ENCODE measurements around the gene TMED1. TPM values are rescaled to one million over a fixed set of nuclear protein-coding genes. Genes with fewer than 3 reads are reported as not detected.
A peak's percentile ranks its signal among the peaks of the same experiment; 100 is the strongest.
"Not testable (repeated sequence)": the region's sequence is repeated elsewhere in the genome, so short reads cannot be mapped to it uniquely, and the experiment has no call there.

The TMED1 gene, protein sequence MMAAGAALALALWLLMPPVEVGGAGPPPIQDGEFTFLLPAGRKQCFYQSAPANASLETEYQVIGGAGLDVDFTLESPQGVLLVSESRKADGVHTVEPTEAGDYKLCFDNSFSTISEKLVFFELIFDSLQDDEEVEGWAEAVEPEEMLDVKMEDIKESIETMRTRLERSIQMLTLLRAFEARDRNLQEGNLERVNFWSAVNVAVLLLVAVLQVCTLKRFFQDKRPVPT
- 10 to 100 TPM; 15.2 to 24.1 TPM for total RNA-seq

DNA sequence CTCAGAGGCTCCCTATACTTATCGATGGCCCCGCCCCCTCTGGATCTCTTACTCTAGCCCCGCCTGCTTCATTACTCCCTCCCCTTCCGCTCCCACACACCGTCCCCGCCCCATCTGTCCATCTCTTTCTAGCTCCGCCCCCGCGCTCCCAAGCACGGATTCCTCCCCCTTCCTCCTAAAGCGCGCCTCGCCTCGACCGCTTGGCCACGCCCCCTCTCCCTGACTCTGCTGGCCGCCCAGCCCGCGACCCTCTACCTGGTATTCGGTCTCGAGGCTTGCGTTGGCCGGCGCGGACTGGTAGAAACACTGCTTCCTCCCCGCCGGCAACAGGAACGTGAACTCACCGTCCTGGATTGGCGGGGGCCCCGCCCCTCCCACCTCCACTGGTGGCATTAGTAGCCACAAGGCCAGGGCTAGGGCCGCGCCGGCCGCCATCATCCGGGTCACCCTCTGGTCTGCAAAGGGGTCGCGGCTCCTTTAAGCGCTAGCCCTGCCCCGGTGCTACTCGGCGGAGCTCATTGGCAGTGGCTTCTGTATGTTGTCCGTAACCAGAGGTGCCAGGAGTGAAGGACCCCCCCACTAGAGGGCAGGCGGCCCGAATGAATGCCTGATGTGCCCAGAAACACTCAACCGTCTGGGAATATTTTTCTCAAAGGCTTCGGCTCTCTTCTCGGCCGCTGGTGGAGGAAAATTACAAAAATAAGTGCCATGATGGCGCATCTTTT, at the start of gene TMED1:
TMED1 (minus strand) TSS at position 459 of the 725 bp plus-strand sequence; CDS start at position 438, 21 bp downstream.
- DNase-seq (ENCODE audit: low spot score) (peak; percentile 99), ATAC-seq (peak; percentile 95)
- no peaks in the 10 kb centered on the region for H3K27me3 Mint-ChIP-seq
- peaks cover 4% of the 10 kb centered on the region for H3K9me3 Mint-ChIP-seq
- peak within 1 kb of the TSS; percentile 93 for H3K4me3 Mint-ChIP-seq
- H3K36me3 Mint-ChIP-seq = peaks cover 5% of the 10 kb centered on the region
- peaks cover 18 to 21% of the 10 kb centered on the region in 2 donors for H3K4me1 Mint-ChIP-seq (ENCODE audit: low read depth in 2 of 2)
- peak within 1 kb of the TSS; percentile 98 to 99 for H3K27ac Mint-ChIP-seq

DNA sequence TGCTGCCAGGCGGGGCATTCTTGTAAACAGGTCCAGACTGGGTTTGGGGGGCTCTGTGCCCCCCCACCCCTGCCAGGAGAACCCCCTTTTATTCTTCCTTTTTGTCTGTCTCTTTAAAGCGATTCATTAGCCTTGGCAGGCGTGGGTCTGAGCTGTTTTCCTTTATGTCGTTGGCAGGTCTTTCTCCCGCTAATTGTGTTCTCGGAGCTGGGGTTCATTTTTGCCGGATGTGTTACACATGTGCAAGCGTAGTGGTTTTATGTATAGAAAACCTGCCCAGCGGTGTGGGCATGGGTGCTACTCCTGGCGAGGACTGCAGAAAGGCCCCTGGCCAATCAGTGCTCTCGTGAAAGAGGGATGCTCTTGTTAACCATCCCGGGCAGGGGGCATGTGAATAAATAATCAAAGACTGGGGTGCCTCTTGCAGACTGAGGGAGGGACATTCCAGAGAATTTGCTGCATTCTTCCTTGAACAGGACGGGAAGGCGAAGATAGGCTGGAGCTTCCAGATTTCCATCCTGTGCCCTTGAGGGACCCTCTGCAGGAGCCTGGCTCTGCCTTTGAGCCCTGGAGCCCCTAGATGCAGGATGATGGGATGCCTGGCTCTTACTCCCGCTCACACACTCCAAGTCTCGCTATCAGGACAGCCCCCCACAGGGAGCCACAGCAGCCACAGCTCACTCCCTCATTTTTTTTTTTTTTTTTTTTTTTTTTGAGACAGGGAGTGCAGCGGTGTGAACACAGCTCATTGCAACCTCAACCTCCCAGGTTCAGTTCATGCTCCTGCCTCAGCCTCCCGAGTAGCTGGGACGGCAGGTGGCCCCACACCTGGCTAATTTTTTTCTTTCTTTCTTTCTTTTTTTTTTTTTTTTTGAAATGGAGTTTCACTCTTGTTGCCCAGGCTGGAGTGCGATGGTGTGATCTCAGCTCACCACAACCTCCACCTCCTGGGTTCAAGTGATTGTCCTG, 49.5 kb upstream of the TMED1 start:
- Mint-ChIP-seq H3K4me3 (no peak overlapping the region), H3K4me1 (ENCODE audit: low read depth in 2 of 2) (peaks cover 0 to 6% of the 10 kb centered on the region in 2 donors), H3K36me3 (no peaks in the 10 kb centered on the region), H3K27ac (peak overlapping the region in 1 of 2 donors; percentile 58), H3K9me3 (no peaks in the 10 kb centered on the region), H3K27me3 (no peaks in the 10 kb centered on the region)
- DNase-seq (ENCODE audit: low spot score) (no peak), ATAC-seq (no peak)

DNA sequence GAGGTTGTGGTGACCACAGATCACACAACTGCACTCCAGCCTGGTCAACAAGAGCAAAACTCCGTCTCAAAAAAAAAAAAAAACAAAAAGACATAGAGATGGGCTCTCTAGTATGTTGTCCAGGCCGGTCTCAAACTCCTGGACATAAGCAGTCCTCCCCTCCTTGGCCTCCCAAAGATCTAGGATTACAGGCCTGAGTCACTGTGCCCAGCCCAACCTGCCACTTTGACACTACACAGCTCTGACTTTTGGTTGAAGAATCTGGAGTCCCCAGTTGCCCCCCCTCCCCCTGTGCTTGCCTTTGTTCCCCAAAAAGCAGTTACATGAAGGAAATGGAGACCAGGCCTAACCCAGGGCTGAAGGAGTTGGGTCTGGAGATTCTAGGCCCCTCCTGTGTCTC, 48.3 kb upstream of the TMED1 start:
- ATAC-seq = no peak
- Mint-ChIP-seq H3K36me3 (no peaks in the 10 kb centered on the region), H3K4me1 (ENCODE audit: low read depth in 2 of 2) (peaks cover 3 to 8% of the 10 kb centered on the region in 2 donors), H3K9me3 (no peaks in the 10 kb centered on the region), H3K27me3 (no peaks in the 10 kb centered on the region), H3K27ac (peak overlapping the region in 1 of 2 donors; percentile 58), H3K4me3 (no peak overlapping the region)
- DNase-seq (ENCODE audit: low spot score) = no peak

DNA sequence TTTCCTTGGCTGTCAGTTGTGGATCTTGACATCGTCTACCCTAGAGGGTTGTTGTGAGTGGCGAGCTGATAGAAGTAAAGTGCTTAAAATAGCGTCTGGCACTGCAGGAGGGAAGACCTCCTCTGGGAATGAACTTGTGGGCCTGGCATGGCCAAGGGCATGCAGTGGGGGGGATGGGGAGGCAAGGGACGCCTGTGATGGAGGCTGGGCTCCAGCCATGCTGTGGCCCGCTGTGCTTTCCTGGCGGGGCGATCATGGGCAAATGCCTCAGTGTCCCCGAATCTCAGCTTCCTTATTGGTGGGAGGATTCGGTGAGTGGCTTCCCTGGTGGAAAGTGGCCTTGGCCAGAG, 46.1 kb upstream of the TMED1 start:
- no peaks in the 10 kb centered on the region for H3K36me3 Mint-ChIP-seq
- no peaks in the 10 kb centered on the region for H3K27me3 Mint-ChIP-seq
- DNase-seq (ENCODE audit: low spot score) (no peak), ATAC-seq (no peak)
- H3K27ac Mint-ChIP-seq = no peak overlapping the region
- no peak overlapping the region for H3K4me3 Mint-ChIP-seq
- H3K4me1 Mint-ChIP-seq (ENCODE audit: low read depth in 2 of 2) = peaks cover 18% of the 10 kb centered on the region in 2 donors
- H3K9me3 Mint-ChIP-seq = no peaks in the 10 kb centered on the region

DNA sequence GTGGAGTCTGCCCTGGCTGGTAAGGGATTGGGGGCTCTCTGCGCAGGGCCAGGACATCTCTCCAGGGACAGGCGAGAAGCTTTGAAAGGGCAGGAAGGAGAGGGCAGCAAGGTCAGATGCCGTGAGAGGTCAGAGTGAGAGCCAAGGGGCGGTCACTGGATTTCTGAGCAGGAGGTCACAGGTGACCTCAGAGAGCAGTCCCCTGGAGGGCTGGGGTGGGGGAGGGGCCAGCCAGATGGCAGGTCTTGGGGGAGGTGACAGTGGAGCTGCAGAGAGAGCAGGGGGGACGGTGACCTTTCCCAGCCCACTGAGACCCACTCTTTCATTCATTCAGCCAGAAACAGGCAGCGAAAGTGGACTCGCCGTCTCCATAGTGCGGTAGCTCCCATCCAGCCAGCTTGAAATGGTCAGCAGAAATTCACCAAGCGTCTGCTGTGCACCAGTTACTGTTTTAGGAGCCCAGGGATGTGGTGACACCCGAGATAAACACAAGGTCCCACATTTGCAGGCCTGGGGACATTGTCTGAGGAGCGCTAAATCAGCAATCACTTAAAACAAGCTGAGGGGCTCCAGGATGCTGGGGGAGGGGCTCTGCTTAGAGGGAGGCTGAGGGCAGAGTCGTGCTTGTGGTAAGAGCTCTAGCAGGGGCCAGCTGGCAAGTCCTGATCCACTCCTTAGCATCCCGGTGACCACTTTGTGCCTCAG, 45.5 kb upstream of the TMED1 start:
- H3K27me3 Mint-ChIP-seq = no peaks in the 10 kb centered on the region
- ATAC-seq (no peak), DNase-seq (ENCODE audit: low spot score) (no peak)
- H3K36me3 Mint-ChIP-seq = no peaks in the 10 kb centered on the region
- H3K9me3 Mint-ChIP-seq = no peaks in the 10 kb centered on the region
- H3K27ac Mint-ChIP-seq = peak overlapping the region in 1 of 2 donors; percentile 59
- H3K4me1 Mint-ChIP-seq (ENCODE audit: low read depth in 2 of 2) = peaks cover 21 to 23% of the 10 kb centered on the region in 2 donors
- no peak overlapping the region for H3K4me3 Mint-ChIP-seq

DNA sequence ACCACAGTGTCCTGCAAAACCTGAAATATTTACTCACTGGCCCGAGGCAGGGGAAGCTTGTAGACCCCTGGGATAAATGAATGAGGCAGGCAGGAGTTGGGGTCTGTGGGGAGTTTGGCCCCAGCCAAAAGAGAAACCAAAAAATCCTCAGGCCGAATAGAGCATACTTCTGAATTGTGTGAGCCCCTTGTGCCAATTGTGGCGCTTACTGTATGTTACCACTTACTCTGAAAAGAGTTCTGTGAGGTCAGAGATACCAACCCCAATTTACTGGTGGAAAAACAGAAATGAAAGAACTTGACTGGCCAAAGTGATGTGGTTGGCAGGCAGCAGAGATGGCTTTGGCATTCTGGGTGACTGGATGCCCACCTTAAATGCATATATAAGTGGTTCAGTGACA, 42.2 kb upstream of the TMED1 start:
- Mint-ChIP-seq H3K4me3 (peak overlapping the region; percentile 71), H3K27me3 (no peaks in the 10 kb centered on the region), H3K36me3 (no peaks in the 10 kb centered on the region), H3K4me1 (ENCODE audit: low read depth in 2 of 2) (peaks cover 23 to 25% of the 10 kb centered on the region in 2 donors), H3K9me3 (no peaks in the 10 kb centered on the region), H3K27ac (peak overlapping the region; percentile 54 to 89)
- DNase-seq (ENCODE audit: low spot score) = no peak
- no peak for ATAC-seq

DNA sequence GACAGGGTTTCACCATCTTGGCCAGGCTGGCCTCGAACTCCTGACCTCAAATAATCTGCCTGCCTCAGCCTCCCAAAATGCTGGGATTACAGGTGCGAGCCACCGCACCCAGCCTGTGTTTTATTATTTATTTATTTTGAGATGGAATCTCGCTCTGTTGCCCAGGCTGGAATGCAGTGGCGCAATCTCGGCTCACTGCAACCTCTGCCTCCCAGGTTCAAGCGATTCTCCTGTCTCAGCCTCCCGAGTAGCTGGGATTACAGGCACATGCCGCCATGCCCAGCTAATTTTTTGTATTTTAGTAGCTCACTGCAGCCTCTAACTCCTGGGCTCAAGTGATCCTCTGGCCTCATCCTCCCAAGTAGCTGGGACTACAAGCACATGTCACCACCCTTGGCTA, 41.6 kb upstream of the TMED1 start:
- not testable (repeated sequence) for ATAC-seq; H3K36me3 Mint-ChIP-seq; DNase-seq (ENCODE audit: low spot score); H3K27me3 Mint-ChIP-seq; H3K9me3 Mint-ChIP-seq
- H3K27ac Mint-ChIP-seq = peak overlapping the region; percentile 59 to 89
- H3K4me3 Mint-ChIP-seq = peak overlapping the region; percentile 71
- peaks cover 26 to 29% of the 10 kb centered on the region in 2 donors for H3K4me1 Mint-ChIP-seq (ENCODE audit: low read depth in 2 of 2)

DNA sequence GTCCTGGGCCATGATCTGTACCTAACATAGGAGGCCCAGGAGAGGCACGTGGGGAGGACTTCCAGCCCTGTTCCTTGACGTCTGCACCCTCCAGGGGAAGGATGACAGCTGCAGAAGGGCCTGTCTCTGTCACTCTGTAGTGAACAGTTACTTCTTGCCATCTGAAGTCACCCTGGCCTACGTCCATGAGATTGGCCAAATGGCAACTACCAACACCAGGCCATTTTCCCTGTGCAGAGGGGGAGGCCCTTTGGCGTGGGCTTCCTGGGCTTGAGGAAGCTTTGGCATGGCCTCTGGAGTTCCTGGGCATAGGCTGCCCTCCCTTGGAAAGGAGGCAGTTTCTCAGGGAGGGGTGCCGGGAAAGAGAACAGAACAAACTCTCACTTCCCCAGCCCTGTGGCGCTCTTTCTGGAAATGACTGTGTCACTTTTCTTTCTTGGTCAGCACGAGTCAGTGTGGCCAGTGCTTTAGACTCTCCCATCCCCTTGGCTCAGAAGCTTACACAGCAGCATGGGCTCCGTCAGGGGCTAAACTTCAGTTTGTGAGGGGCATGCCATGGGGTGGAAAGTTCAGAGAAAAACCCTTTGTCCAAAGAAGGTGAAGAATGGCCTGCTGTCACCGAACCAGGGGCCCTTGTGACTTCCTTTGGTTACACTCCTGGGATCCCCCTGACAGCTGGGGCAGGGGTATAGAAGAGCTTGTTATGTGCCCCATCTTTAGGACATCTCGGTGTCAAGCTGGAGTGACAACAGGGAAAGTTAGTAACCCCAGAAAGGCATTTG, 40.6 kb upstream of the TMED1 start:
- Mint-ChIP-seq H3K36me3 (no peaks in the 10 kb centered on the region), H3K4me3 (peak overlapping the region; percentile 60), H3K27ac (peak overlapping the region; percentile 59 to 79), H3K27me3 (no peaks in the 10 kb centered on the region), H3K4me1 (ENCODE audit: low read depth in 2 of 2) (peaks cover 31 to 33% of the 10 kb centered on the region in 2 donors), H3K9me3 (no peaks in the 10 kb centered on the region)
- ATAC-seq = peak; percentile 80 to 83
- peak; percentile 67 for DNase-seq (ENCODE audit: low spot score)

DNA sequence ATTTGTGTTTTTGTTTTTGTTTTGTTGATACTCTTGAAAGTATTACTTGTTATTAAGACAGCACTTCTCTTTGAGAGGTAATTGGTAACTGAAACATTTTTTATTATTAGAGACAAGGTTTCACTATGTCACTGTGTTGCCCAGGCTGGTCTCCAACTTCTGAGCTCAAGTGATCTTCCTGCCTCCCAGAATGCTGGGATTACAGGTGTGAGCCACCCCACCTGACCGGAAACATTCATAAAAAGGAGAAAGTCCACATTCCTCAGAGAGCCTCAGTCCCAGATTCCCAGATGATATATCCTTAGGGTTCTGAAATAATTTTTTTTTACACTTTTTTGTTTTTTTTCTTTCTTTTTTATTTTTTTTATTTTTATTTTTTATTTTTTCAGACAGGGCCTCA, 38.0 kb upstream of the TMED1 start:
- Mint-ChIP-seq H3K9me3 (no peaks in the 10 kb centered on the region), H3K4me1 (ENCODE audit: low read depth in 2 of 2) (peaks cover 31 to 32% of the 10 kb centered on the region in 2 donors), H3K27ac (no peak overlapping the region), H3K27me3 (no peaks in the 10 kb centered on the region), H3K4me3 (no peak overlapping the region), H3K36me3 (no peaks in the 10 kb centered on the region)
- DNase-seq (ENCODE audit: low spot score) (no peak), ATAC-seq (no peak)

DNA sequence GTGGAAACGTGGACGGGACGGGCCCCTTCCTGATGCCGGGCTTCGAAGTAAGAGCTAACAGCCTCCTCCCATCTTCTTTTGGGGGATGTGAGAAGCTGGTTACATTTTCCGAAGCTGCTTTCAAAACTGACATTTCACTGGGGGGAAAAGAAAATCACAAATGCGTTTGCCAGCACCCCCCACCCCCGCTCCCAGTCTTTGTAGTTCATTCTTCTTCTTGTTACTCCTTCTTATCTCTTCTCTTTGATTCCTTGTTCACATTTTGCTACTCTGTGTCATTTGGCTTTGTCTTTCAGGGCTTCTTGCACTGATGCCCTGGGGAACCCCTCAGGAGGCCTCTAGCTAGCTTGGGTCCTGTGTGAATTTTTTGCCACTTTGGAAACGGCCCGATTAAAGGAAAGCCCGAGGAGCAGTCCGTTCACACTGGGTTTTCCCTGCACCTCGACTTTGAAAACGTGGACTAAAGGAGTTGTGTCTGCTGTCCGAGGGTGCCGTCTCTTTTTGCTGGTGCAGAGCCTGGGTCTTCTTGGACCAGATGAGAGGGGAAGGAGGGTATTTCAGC, 36.6 kb upstream of the TMED1 start:
- no peaks in the 10 kb centered on the region for H3K36me3 Mint-ChIP-seq
- no peaks in the 10 kb centered on the region for H3K27me3 Mint-ChIP-seq
- no peaks in the 10 kb centered on the region for H3K9me3 Mint-ChIP-seq
- H3K4me1 Mint-ChIP-seq (ENCODE audit: low read depth in 2 of 2) = peaks cover 27 to 32% of the 10 kb centered on the region in 2 donors
- H3K27ac Mint-ChIP-seq = peak overlapping the region; percentile 62 to 87
- DNase-seq (ENCODE audit: low spot score) (no peak), ATAC-seq (no peak)
- peak overlapping the region; percentile 86 for H3K4me3 Mint-ChIP-seq

DNA sequence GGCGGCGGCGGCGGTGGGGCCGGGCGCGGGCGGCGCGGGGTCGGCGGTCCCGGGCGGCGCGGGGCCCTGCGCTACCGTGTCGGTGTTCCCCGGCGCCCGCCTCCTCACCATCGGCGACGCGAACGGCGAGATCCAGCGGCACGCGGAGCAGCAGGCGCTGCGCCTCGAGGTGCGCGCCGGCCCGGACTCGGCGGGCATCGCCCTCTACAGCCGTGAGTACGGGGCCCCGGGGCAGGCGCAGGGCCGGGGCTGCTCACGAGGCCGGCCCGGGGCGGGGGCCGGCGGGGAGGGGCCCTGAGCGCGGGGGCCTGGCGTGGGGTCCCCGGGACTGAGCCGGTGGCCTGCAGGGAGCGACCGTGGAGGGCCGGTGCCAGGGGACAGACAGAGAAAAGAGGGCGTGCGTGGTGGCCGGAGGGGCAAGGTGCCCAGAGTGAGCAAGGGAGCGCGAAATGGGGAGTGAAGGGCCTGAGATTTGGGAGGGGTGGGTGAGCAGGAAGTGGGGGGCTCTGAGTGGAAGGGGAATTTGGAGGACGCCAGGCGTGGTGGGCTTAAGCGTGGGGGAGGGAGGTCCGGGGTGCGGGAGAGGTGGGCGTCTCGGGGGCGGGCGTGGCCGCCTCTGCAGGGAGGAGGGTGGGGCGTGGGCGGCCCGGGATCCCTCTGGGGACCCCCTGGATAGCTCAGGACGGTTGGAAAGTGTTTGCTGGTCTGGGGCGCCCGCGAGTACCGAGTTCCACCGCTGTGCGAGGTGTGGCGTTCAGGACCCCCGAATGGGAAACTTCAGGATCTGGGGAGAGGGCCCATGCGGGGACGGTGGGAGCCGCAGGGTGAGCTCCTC, 35.9 kb upstream of the TMED1 start:
- Mint-ChIP-seq H3K4me1 (ENCODE audit: low read depth in 2 of 2) (peaks cover 25 to 30% of the 10 kb centered on the region in 2 donors), H3K9me3 (no peaks in the 10 kb centered on the region), H3K36me3 (no peaks in the 10 kb centered on the region), H3K27me3 (no peaks in the 10 kb centered on the region), H3K4me3 (peak overlapping the region; percentile 86), H3K27ac (peak overlapping the region; percentile 62 to 87)
- ATAC-seq = peak in 1 of 2 donors; percentile 0
- DNase-seq (ENCODE audit: low spot score) = peak; percentile 64
